Heart left ventricle (tissue), 16 donors: ENCODE data around the gene DEXI. TPM values are rescaled to one million over a fixed set of nuclear protein-coding genes. Genes with fewer than 3 reads are reported as not detected.

ENCODE experiments used
- ATAC-seq, 4 donors: fragments of 200-7000 bp; cut with Tn5 transposase; one replicate each; pipeline ENCODE4 v1.9.1; 2020 to 2022; ENCODE audit warnings: moderate library complexity in 4 of 4, mild to moderate bottlenecking in 3 of 4, moderate number of reproducible peaks in 1 of 4
- DNase-seq, 5 donors: peaks; one replicate each; pipeline ENCODE4 v3.0.0-alpha.2; 2020
- H3K27ac ChIP-seq, 12 donors: fragments of 200-600 bp; sonication (generic) in 4 of 12; one replicate each; pipeline versions ENCODE4 v1.5.0 to v1.8.0; 2016 to 2022; ENCODE audit warnings: mild to moderate bottlenecking in 2 of 12
- H3K27me3 ChIP-seq, 9 donors: fragments of 200-600 bp; sonication (generic) in 2 of 9; one replicate each; pipeline versions ENCODE4 v1.5.1 to v1.8.0; 2016 to 2022; ENCODE audit warnings: mild to moderate bottlenecking in 3 of 9
- H3K36me3 ChIP-seq, 9 donors: fragments of 200-600 bp; sonication (generic) in 2 of 9; one replicate each; pipeline versions ENCODE4 v1.5.0 to v1.8.0; 2018 to 2022; ENCODE audit warnings: mild to moderate bottlenecking in 2 of 9
- H3K4me1 ChIP-seq, 12 donors: fragments of 200-600 bp; sonication (generic) in 4 of 12; one replicate each; pipeline versions ENCODE4 v1.5.0 to v1.8.0; 2016 to 2022; ENCODE audit warnings: mild to moderate bottlenecking in 3 of 12
- H3K4me3 ChIP-seq, 12 donors: fragments of 200-600 bp; sonication (generic) in 4 of 12; one replicate each; pipeline versions ENCODE4 v1.5.0 to v1.8.0; 2017 to 2022; ENCODE audit warnings: mild to moderate bottlenecking in 9 of 12, moderate library complexity in 4 of 12
- H3K9me3 ChIP-seq, 12 donors: fragments of 200-600 bp; sonication (generic) in 4 of 12; one replicate each; pipeline versions ENCODE4 v1.5.0 to v1.8.0; 2016 to 2022; ENCODE audit warnings: mild to moderate bottlenecking in 1 of 12
- POLR2A ChIP-seq, 2 donors: fragments of 450-650 bp; IDR thresholded peaks; one replicate each; pipeline ENCODE4 v1.6.1; 2017; ENCODE audit warnings: antibody characterized with exemption in 2 of 2, mild to moderate bottlenecking in 2 of 2, moderate library complexity in 2 of 2
- WGBS, 4 donors: extraction: QIAGEN DNeasy Blood & Tissue Kit in 2 of 4; methylation state at CpG; one replicate each; pipeline versions ENCODE4 v1.1.5 to v1.1.7; 2013 to 2018; 5-methylcytosine and 5-hydroxymethylcytosine counted together
- intact Hi-C, 10 donors: fragments of 100-400 bp; cut with DNase I; formaldehyde crosslinking; loops; one replicate each; pipeline versions ENCODE4 v1.11.1 to v1.14.2; 2022
- polyA plus RNA-seq, 2 donors: library from polyadenylated mRNA; stranded (reverse); fragments of 200-250 nt; gene quantifications; one replicate each; pipeline ENCODE4 v1.2.3, GENCODE V29; 2013
- total RNA-seq, 9 donors: library from RNA; depleted of rRNA in 2 of 9; stranded (reverse); fragments of >200 nt in 2 of 9; fragmentation: NEBNext Ultra II Directional in 3 of 9; extraction: Animal tissue kit (Norgen Biotek cat#: 25700) in 3 of 9; gene quantifications; one replicate each; pipeline versions ENCODE4 v1.1.0 to v1.2.4, GENCODE V29; 2016 to 2023
- TF ChIP-seq, protein P1 (sequence below), 12 donors: fragments of 200-600 bp; sonication (generic) in 4 of 12; IDR thresholded peaks; one replicate each; pipeline versions ENCODE4 v1.5.0 to v1.8.0; 2018 to 2022; ENCODE audit warnings: antibody characterized with exemption in 12 of 12, mild to moderate bottlenecking in 5 of 12
- donor health status: ischemic (EF 13 %, LVEDD 7.1; RV severe dilation, severe dysfunction).
- donor health status: healthy with polysubstance abuse.
- donor health status: DM: no; HTN: yes; CAD: no.
- donor health status: DM: no; HTN: no; CAD: no.
- donor health status: ischemic (EF 25% LVEDD 6.9; RV normal size, moderate dysfunction).
- donor health status: ischemic (EF 25% LVEDD 5.7; RV mildly dilated, moderate dysfunction).
- donor health status: healthy.
- donor health status: DM: yes; HTN: yes; CAD: no.
- donor health status: ischemic (EF 35%, LVEDD 5.7; RV mildly dilated, moderate dysfunction).
- donor health status: nonischemic (EF 11% LVEDD 7.7; RV severe dilation, severe dysfunction).
- donor health status: DM: yes; HTN: yes; CAD: no.
- donor health status: PGD.
- donor health status: ischemic (EF 29% LVEDD 5.4; RV normal size, mild dysfunction).
- donor health status: nonischemic (EF 23%, LVEDD 6.1; RV moderate dilation, normal function).

Gene DEXI
- total and polyA plus RNA-seq, 11 donors, result 57.2 to 141 (median 90.8) TPM

DNA sequence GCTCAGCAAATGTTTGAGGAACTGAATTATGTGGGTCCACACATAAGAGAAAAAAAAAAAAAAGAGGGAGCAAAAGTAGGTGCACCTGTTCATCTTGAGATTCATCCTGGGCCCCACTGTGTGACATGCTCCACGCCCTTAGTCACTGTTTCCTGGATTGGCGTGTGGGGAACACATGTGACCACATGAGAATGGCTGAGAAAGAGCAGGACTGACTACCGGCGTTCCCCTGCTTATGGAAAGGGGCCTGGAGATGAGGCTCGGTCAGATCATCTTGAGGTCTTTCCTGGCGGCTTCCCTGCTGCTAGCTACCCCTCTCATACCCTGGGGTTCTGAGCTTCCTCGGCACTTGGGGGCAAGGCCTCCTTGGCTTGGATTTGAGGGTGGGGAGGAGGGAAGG lies 3.9 kb downstream of the DEXI start:
- 20 to 53% (median 35%) methylated on average over 7 of the region's 7 CpGs for WGBS, 4 donors
- intact Hi-C loops, result no loop called here
- H3K27me3 ChIP-seq, result no peaks in the 10 kb centered on the region
- peaks cover 15 to 91% (median 85%) of the 10 kb centered on the region in 12 donors for H3K4me1 ChIP-seq
- DNase-seq (peak in 2 of 5 donors; percentile 25 to 29), ATAC-seq (no peak)
- H3K36me3 ChIP-seq, result peaks cover 0 to 11% (median 5%) of the 10 kb centered on the region in 9 donors
- peak overlapping the region in 11 of 12 donors; percentile 57 to 96 (median 75) for H3K27ac ChIP-seq
- no peaks in the 10 kb centered on the region for H3K9me3 ChIP-seq
- no peak for TF ChIP-seq POLR2A (IDR thresholded peaks at IDR 0.05)
- TF ChIP-seq, protein P1, sequence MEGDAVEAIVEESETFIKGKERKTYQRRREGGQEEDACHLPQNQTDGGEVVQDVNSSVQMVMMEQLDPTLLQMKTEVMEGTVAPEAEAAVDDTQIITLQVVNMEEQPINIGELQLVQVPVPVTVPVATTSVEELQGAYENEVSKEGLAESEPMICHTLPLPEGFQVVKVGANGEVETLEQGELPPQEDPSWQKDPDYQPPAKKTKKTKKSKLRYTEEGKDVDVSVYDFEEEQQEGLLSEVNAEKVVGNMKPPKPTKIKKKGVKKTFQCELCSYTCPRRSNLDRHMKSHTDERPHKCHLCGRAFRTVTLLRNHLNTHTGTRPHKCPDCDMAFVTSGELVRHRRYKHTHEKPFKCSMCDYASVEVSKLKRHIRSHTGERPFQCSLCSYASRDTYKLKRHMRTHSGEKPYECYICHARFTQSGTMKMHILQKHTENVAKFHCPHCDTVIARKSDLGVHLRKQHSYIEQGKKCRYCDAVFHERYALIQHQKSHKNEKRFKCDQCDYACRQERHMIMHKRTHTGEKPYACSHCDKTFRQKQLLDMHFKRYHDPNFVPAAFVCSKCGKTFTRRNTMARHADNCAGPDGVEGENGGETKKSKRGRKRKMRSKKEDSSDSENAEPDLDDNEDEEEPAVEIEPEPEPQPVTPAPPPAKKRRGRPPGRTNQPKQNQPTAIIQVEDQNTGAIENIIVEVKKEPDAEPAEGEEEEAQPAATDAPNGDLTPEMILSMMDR (IDR thresholded peaks at IDR 0.05), result no peak
- H3K4me3 ChIP-seq, result peak overlapping the region in 8 of 12 donors; percentile 3 to 99 (median 66)

DNA sequence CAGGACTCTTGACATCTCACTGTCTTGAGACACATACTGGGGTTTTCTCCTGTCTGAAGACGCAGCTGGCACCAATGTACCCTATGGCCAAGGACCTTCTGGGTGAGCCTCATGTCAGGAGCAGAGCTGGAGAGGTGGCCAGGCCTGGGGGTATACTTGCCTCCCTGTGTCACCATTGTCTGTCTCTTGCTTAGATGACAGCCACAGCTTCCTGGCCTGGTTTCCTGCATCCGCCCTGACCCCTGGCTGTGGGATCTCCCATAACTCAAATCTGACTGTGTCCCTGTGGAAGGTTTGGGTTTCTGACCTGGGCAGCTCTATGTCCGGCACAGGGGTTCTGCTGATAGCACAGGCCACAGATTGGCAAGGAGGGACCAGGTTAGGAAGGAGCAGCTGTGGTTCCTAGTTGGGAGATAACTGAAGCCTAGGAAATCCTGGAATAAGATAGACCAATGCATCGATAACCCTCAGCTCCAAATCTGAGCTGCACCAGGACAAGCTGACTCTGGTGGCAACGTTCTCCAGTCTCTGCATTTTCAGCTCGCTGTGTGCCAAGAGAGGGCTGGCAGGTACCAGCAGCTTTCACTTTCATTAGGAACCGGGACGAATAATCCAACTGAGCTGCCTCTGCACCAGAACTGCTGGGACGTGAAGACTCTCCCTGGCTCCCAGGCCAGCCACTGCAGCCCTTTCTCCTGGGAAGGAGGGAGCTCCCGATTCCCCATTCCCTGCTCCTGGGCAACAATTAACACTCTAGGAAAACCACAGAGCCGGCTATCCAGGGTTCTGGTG lies 5.0 kb downstream of the DEXI start:
- Histone ChIP-seq H3K9me3 (no peaks in the 10 kb centered on the region), H3K36me3 (peaks cover 0 to 18% (median 6%) of the 10 kb centered on the region in 9 donors), H3K27ac (peak overlapping the region; percentile 33 to 96 (median 74)), H3K4me1 (peaks cover 15 to 90% (median 81%) of the 10 kb centered on the region in 12 donors), H3K4me3 (peak overlapping the region in 9 of 12 donors; percentile 21 to 99 (median 35)), H3K27me3 (no peaks in the 10 kb centered on the region)
- DNase-seq (peak in 3 of 5 donors; percentile 42 to 53 (median 44)), ATAC-seq (peak in 2 of 4 donors; percentile 11 to 13)
- intact Hi-C loops, result no loop called here
- TF ChIP-seq, protein P1 (IDR thresholded peaks at IDR 0.05), result peak in 2 of 12 donors; percentile 19 to 23
- TF ChIP-seq POLR2A (IDR thresholded peaks at IDR 0.05), result no peak
- 13 to 28% (median 23%) methylated on average over 5 to 11 of the region's 11 CpGs for WGBS, 4 donors

DNA sequence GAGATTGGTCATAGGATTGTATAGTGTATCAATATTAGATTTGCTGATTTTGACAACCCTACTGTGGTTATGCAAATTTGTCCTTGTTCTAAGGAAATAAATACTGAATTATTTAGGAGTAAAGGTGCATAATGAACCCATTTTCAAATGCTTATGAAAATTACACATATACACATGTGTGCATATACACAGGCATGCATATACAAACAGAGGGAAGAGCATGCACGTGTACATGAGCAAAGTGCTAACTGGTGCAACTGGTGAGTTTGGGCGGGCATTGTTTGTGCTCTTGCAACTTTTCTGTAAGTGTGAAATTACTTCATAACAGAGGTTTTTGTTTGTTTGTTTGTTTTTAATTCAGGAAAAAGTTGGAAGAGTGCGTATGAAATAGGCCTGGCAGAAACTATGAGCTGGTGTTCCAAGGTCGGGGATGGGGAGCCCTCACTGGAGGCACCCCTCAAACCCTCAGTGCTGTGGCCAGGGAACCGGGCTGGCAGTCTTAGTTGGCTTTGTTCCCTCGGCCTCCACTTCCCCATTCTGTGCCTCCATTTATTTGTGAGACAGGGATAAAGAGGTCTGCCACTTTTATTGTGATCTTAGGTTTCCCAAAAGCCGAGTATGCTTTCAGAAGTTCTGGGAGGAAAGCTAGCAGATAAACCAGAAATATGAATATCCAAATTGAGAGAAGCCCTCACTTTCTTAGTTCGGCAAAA lies 5.8 kb downstream of the DEXI start:
- H3K36me3 ChIP-seq, result peaks cover 0 to 27% (median 6%) of the 10 kb centered on the region in 9 donors
- H3K4me3 ChIP-seq, result no peak overlapping the region
- no peak for TF ChIP-seq POLR2A (IDR thresholded peaks at IDR 0.05)
- TF ChIP-seq, protein P1 (IDR thresholded peaks at IDR 0.05), result no peak
- peaks cover 15 to 93% (median 81%) of the 10 kb centered on the region in 12 donors for H3K4me1 ChIP-seq
- H3K27me3 ChIP-seq, result no peaks in the 10 kb centered on the region
- intact Hi-C loops, result no loop called here
- H3K27ac ChIP-seq, result peak overlapping the region in 9 of 12 donors; percentile 57 to 96 (median 75)
- ATAC-seq (no peak), DNase-seq (no peak)
- no peaks in the 10 kb centered on the region for H3K9me3 ChIP-seq
- WGBS, 4 donors, result 59 to 76% (median 66%) methylated on average over 8 of the region's 8 CpGs
